Trophoblast cell (in vitro differentiated cells and primary cell): ENCODE data around the gene EXOSC5.

Experiments
- DNase-seq, 2 donors: peaks; one replicate each; pipeline ENCODE4 v3.0.0-alpha.2; 2016
- H2AFZ ChIP-seq: 2 replicates; pipeline ENCODE4 v1.6.1; 2013; ENCODE audit warnings: low read length, moderate library complexity, mild to moderate bottlenecking; ENCODE audit not compliant: insufficient read depth, poor library complexity
- H2AK5ac ChIP-seq: 2 replicates; pipeline ENCODE4 v1.6.1; 2013; ENCODE audit warnings: mild to moderate bottlenecking, low read length
- H2BK120ac ChIP-seq: 2 replicates; pipeline ENCODE4 v1.6.1; 2013; ENCODE audit warnings: low read length, mild to moderate bottlenecking, moderate library complexity; ENCODE audit not compliant: insufficient read depth, poor library complexity
- H2BK12ac ChIP-seq: 2 replicates; pipeline ENCODE4 v1.6.1; 2013; ENCODE audit warnings: mild to moderate bottlenecking, low read length, moderate library complexity
- H2BK5ac ChIP-seq: 2 replicates; pipeline ENCODE4 v1.6.1; 2013; ENCODE audit warnings: low read length, low read depth, moderate library complexity, mild to moderate bottlenecking; ENCODE audit not compliant: poor library complexity
- H3K14ac ChIP-seq: 2 replicates; pipeline ENCODE4 v1.6.1; 2013; ENCODE audit warnings: mild to moderate bottlenecking, low read length
- H3K18ac ChIP-seq: 2 replicates; pipeline ENCODE4 v1.6.1; 2013; ENCODE audit warnings: mild to moderate bottlenecking, low read length
- H3K23ac ChIP-seq: 2 replicates; pipeline ENCODE4 v1.6.1; 2013; ENCODE audit warnings: low read length
- H3K27ac ChIP-seq: 2 replicates; pipeline ENCODE4 v1.5.1; 2013; ENCODE audit warnings: low read depth, mild to moderate bottlenecking, inconsistent platforms, low read length, moderate library complexity
- H3K27me3 ChIP-seq: 2 replicates; pipeline ENCODE4 v1.6.1; 2013; ENCODE audit warnings: inconsistent platforms, mild to moderate bottlenecking, low read length, moderate library complexity; ENCODE audit not compliant: insufficient read depth
- H3K36me3 ChIP-seq, 2 experiments: 1 replicate in 1 of 2; 2 replicates in 1 of 2; pipeline ENCODE4 v1.6.1; 2013; ENCODE audit warnings: low read length in 2 of 2, mild to moderate bottlenecking in 2 of 2, moderate library complexity in 1 of 2; ENCODE audit not compliant: insufficient read depth in 2 of 2, control insufficient read depth in 1 of 2
- H3K4ac ChIP-seq: 2 replicates; pipeline ENCODE4 v1.6.1; 2013; ENCODE audit warnings: low read depth, mild to moderate bottlenecking, low read length, moderate library complexity
- H3K4me1 ChIP-seq, 2 experiments: 1 replicate in 1 of 2; 2 replicates in 1 of 2; pipeline ENCODE4 v1.6.1; 2013; ENCODE audit warnings: low read length in 2 of 2, mild to moderate bottlenecking in 2 of 2, moderate library complexity in 1 of 2; ENCODE audit not compliant: insufficient read depth in 2 of 2, control insufficient read depth in 1 of 2
- H3K4me2 ChIP-seq: 2 replicates; pipeline ENCODE4 v1.6.1; 2013; ENCODE audit warnings: inconsistent platforms, mild to moderate bottlenecking, low read length, moderate library complexity
- H3K4me3 ChIP-seq: 2 replicates; pipeline ENCODE4 v1.5.1; 2013; ENCODE audit warnings: mild to moderate bottlenecking, low read depth, low read length, inconsistent platforms
- H3K79me1 ChIP-seq: one replicate; pipeline ENCODE4 v1.6.1; 2013; ENCODE audit warnings: low read length
- H3K79me2 ChIP-seq: 2 replicates; pipeline ENCODE4 v1.6.1; 2013; ENCODE audit warnings: low read length, mild to moderate bottlenecking; ENCODE audit not compliant: control insufficient read depth, insufficient read depth, poor library complexity
- H3K9ac ChIP-seq: 2 replicates; pipeline ENCODE4 v1.6.1; 2013; ENCODE audit warnings: mild to moderate bottlenecking, low read length
- H3K9me3 ChIP-seq: 2 replicates; pipeline ENCODE4 v1.6.1; 2013; ENCODE audit warnings: low read depth, mild to moderate bottlenecking, control low read depth, inconsistent platforms, low read length; ENCODE audit not compliant: insufficient read depth
- H4K12ac ChIP-seq: 2 replicates; pipeline ENCODE4 v1.6.1; 2013; ENCODE audit warnings: low read depth, mild to moderate bottlenecking, low read length, moderate library complexity
- H4K8ac ChIP-seq: 2 replicates; pipeline ENCODE4 v1.6.1; 2013; ENCODE audit warnings: low read depth, mild to moderate bottlenecking, low read length, moderate library complexity
- H4K91ac ChIP-seq: one replicate; pipeline ENCODE4 v1.6.1; 2013; ENCODE audit warnings: low read depth, mild to moderate bottlenecking, low read length, moderate library complexity
- whole genome bisulfite sequencing: extraction: QIAGEN DNeasy Blood & Tissue Kit; methylation state at CpG from one replicate; pipeline ENCODE4 v1.1.7; 2013; ENCODE audit warnings: missing lambda C conversion rate; ENCODE audit not compliant: insufficient read length, insufficient coverage; ENCODE audit errors: extremely low coverage; 5-methylcytosine and 5-hydroxymethylcytosine counted together

The EXOSC5 gene

DNA sequence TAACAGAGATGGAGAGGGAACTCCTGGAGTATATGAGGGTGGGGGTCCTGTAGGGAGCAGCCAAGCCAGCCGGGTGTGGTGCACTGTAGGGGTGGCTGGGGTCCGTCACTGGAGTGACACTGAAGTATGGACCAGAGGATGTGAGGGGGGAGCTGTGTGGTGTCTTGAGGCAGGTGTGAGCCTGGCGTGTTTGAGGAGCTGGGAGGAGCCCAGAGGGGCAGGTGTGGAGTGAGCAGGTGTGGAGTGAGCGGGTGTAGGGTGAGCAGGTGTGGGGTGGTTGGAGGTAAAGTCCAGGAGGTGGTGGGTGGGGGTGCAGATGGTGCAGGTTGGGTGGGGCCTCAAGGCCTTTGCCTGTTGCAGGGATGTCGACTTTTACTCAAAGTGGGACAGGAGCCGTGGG lies 24.2 kb upstream of the EXOSC5 start:
- Histone ChIP-seq H3K23ac (no peak overlapping the region), H3K79me2 (no peaks in the 10 kb centered on the region), H4K8ac (no peak overlapping the region), H3K9me3 (peaks cover under 1% of the 10 kb centered on the region), H3K79me1 (no peaks in the 10 kb centered on the region), H2BK12ac (no peak overlapping the region), H3K18ac (no peak overlapping the region), H4K12ac (no peak overlapping the region), H3K9ac (no peak overlapping the region), H4K91ac (no peak overlapping the region), H3K4me2 (no peak overlapping the region), H2AK5ac (no peak overlapping the region), H3K36me3 (peaks cover 41 to 44% of the 10 kb centered on the region in 2 experiments), H2BK120ac (no peak overlapping the region), H3K27ac (no peak overlapping the region), H3K4me3 (no peak overlapping the region), H2AFZ (no peak overlapping the region), H3K14ac (no peak overlapping the region), H3K27me3 (no peaks in the 10 kb centered on the region), H3K4me1 (no peaks in the 10 kb centered on the region), H2BK5ac (no peak overlapping the region), H3K4ac (no peak overlapping the region)
- no CpG with 5 or more reads among the region's 6 CpGs for WGBS
- DNase-seq = no peak

DNA sequence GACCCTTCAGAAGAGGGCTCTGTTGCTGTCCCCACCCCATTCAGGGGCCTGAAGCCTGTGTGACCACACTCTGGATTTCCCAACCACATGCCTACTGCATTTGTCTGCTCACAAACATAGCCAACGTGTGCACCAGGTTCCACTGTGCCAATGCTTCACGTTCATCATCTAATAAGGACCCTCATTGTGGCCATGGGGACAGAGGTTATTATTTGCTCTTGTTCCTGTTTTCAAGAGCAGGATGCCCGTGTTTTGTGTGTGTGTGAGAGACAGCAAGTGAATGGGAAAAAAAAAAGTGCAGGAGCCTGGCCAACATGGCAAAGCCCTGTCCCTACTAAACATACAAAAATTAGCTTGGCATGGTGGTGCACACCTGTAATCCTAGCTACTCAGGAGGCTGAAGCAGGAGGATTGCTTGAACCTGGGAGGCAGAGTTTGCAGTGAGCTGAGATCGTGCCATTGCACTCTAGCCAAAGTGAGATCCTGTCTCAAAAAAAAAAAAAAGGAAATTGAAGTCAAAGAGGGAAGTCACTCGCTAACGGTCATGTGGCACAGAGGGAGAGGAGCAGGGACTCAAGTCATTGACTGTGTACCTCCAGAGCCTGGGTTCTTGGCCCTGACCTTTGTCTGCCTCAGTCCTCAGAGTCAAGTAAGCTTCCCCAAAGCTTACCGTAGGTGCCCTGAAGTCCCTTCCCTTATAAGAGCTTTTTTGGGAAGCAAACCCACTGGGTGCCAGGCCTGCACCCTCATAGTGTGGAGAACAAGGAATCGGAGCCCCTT lies 23.1 kb upstream of the EXOSC5 start:
- no peak overlapping the region for H2AFZ ChIP-seq
- H3K79me2 ChIP-seq = no peaks in the 10 kb centered on the region
- peak in 1 of 2 donors; percentile 13 for DNase-seq
- H2AK5ac ChIP-seq = no peak overlapping the region
- no peaks in the 10 kb centered on the region for H3K27me3 ChIP-seq
- H3K9me3 ChIP-seq = peaks cover 3% of the 10 kb centered on the region
- no peak overlapping the region for H3K4ac ChIP-seq
- no peak overlapping the region for H3K23ac ChIP-seq
- H4K8ac ChIP-seq = no peak overlapping the region
- no peaks in the 10 kb centered on the region for H3K4me1 ChIP-seq
- H3K9ac ChIP-seq = no peak overlapping the region
- no CpG with 5 or more reads among the region's 8 CpGs for WGBS
- H2BK5ac ChIP-seq = no peak overlapping the region
- no peak overlapping the region for H2BK12ac ChIP-seq
- no peaks in the 10 kb centered on the region for H3K79me1 ChIP-seq
- no peak overlapping the region for H4K12ac ChIP-seq
- H3K27ac ChIP-seq = no peak overlapping the region
- H3K14ac ChIP-seq = no peak overlapping the region
- H4K91ac ChIP-seq = no peak overlapping the region
- H3K18ac ChIP-seq = no peak overlapping the region
- H3K36me3 ChIP-seq = peaks cover 32 to 40% of the 10 kb centered on the region in 2 experiments
- H3K4me2 ChIP-seq = no peak overlapping the region
- no peak overlapping the region for H3K4me3 ChIP-seq
- H2BK120ac ChIP-seq = no peak overlapping the region

GRCh38 chr19:41416194-41416674 lies 19.1 kb upstream of the EXOSC5 start:
- WGBS = no CpG with 5 or more reads among the region's 12 CpGs
- no peak overlapping the region for H3K27ac ChIP-seq

DNA sequence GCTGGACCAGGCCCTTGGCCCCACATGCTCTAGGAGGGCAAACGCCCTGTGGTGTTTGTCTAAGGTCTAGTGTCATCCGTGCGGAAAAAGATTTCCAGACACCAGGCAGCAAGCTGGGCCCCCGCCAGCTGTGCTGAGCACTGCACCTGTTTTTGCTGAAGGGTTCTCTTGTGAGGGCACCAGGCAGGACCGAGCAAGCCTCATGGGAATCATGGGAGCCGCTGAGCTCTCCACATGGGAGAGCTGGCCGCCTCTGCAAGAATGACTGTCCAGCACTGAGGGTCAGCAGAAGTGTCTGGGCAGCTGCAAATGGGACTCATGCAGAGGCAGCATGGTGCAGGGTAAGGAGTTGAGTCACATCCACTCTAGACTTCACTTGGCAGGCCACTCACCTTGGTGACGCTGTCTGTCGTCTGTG lies 18.0 kb upstream of the EXOSC5 start:
- H4K91ac ChIP-seq = no peak overlapping the region
- H3K79me2 ChIP-seq = no peaks in the 10 kb centered on the region
- no peaks in the 10 kb centered on the region for H3K79me1 ChIP-seq
- H3K9ac ChIP-seq = no peak overlapping the region
- peaks cover 28 to 30% of the 10 kb centered on the region in 2 experiments for H3K36me3 ChIP-seq
- no peak overlapping the region for H3K18ac ChIP-seq
- no peaks in the 10 kb centered on the region for H3K27me3 ChIP-seq
- no peak overlapping the region for H2AFZ ChIP-seq
- no peak overlapping the region for H3K4me3 ChIP-seq
- WGBS = no CpG with 5 or more reads among the region's 9 CpGs
- no peaks in the 10 kb centered on the region for H3K4me1 ChIP-seq
- no peak overlapping the region for H4K8ac ChIP-seq
- no peak overlapping the region for H2BK5ac ChIP-seq
- H3K27ac ChIP-seq = no peak overlapping the region
- H4K12ac ChIP-seq = no peak overlapping the region
- no peak overlapping the region for H2BK120ac ChIP-seq
- H3K4me2 ChIP-seq = no peak overlapping the region
- no peak overlapping the region for H2BK12ac ChIP-seq
- H3K4ac ChIP-seq = no peak overlapping the region
- no peak overlapping the region for H3K23ac ChIP-seq
- no peak overlapping the region for H2AK5ac ChIP-seq
- no peak for DNase-seq
- H3K14ac ChIP-seq = no peak overlapping the region
- peaks cover 3% of the 10 kb centered on the region for H3K9me3 ChIP-seq

More at GRCh38 chr19:41416194-41416674, 19.1 kb upstream of the EXOSC5 start:
- no peak overlapping the region for H4K8ac ChIP-seq
- no peak overlapping the region for H3K18ac ChIP-seq
- no peak overlapping the region for H3K14ac ChIP-seq
- H3K9me3 ChIP-seq = peaks cover 3% of the 10 kb centered on the region
- H3K4me1 ChIP-seq = no peaks in the 10 kb centered on the region
- H2AK5ac ChIP-seq = no peak overlapping the region
- no peaks in the 10 kb centered on the region for H3K79me2 ChIP-seq
- no peaks in the 10 kb centered on the region for H3K79me1 ChIP-seq
- H3K23ac ChIP-seq = no peak overlapping the region
- no peak overlapping the region for H4K91ac ChIP-seq
- H3K27me3 ChIP-seq = no peaks in the 10 kb centered on the region
- H3K4ac ChIP-seq = no peak overlapping the region
- no peak overlapping the region for H4K12ac ChIP-seq
- H2BK5ac ChIP-seq = no peak overlapping the region
- H3K4me2 ChIP-seq = no peak overlapping the region
- no peak overlapping the region for H3K4me3 ChIP-seq
- no peak for DNase-seq
- no peak overlapping the region for H2BK12ac ChIP-seq
- no peak overlapping the region for H3K9ac ChIP-seq
- H2AFZ ChIP-seq = no peak overlapping the region
- H2BK120ac ChIP-seq = no peak overlapping the region
- peaks cover 28 to 34% of the 10 kb centered on the region in 2 experiments for H3K36me3 ChIP-seq
